ENCODE measurements around the gene LRBA. TPM values are rescaled to one million over a fixed set of nuclear protein-coding genes. Genes with fewer than 3 reads are reported as not detected.

The LRBA gene
- total RNA-seq, 1 experiment from 2014 or later, result 55.3 TPM

GRCh38 chr4:150381036-150381435 lies 634.0 kb downstream of the LRBA start:
- no peak overlapping the region for H3K9ac ChIP-seq (ENCODE audit: extremely low read depth, insufficient read length, low read length)
- no peak overlapping the region for H2BK20ac ChIP-seq (ENCODE audit: low read depth, low read length, poor library complexity, severe bottlenecking)
- H3K27ac ChIP-seq (ENCODE audit: insufficient read length, low read depth, low read length), result no peak overlapping the region
- H2BK120ac ChIP-seq (ENCODE audit: low read depth, low read length, poor library complexity, severe bottlenecking), result no peak overlapping the region
- H3K4me3 Mint-ChIP-seq, result no peak overlapping the region
- H3K14ac ChIP-seq (ENCODE audit: insufficient read depth, low read length), result no peak overlapping the region
- no peak for DNase-seq
- H2AK5ac ChIP-seq (ENCODE audit: insufficient read length, low read length), result no peak overlapping the region
- no peak overlapping the region for H3K56ac ChIP-seq (ENCODE audit: insufficient read length, low read depth, low read length)
- no peaks in the 10 kb centered on the region for H3K4me1 ChIP-seq (ENCODE audit: insufficient read depth, low read length)
- no peaks in the 10 kb centered on the region for H3K27me3 ChIP-seq (ENCODE audit: insufficient read depth, low read length)
- WGBS (ENCODE audit: extremely low coverage, insufficient read length, low lambda C conversion rate), result no CpG with 5 or more reads among the region's 2 CpGs
- H4K5ac ChIP-seq (ENCODE audit: insufficient read length, low read depth, low read length), result no peak overlapping the region
- H4K8ac ChIP-seq (replicated peaks; ENCODE audit: insufficient read length, low read depth, low read length), result no peak overlapping the region
- no peaks in the 10 kb centered on the region for H3K79me2 ChIP-seq (ENCODE audit: insufficient read depth, low read length)
- H2BK5ac ChIP-seq (ENCODE audit: insufficient read length, low read length), result no peak overlapping the region
- no peak overlapping the region for H3K4me2 ChIP-seq (ENCODE audit: insufficient read depth, insufficient read length, low read length)
- peaks cover 16 to 23% of the 10 kb centered on the region in 2 experiments for H3K4me1 Mint-ChIP-seq
- no peak overlapping the region for H3K4ac ChIP-seq (ENCODE audit: low read depth, low read length)
- no peaks in the 10 kb centered on the region for H3K9me3 ChIP-seq (ENCODE audit: control insufficient read depth, low read depth, low read length)
- H4K91ac ChIP-seq (ENCODE audit: insufficient read length, low read depth, low read length), result no peak overlapping the region
- H3K9me3 Mint-ChIP-seq, result no peaks in the 10 kb centered on the region
- H3K79me1 ChIP-seq (ENCODE audit: insufficient read depth, low read depth, low read length, poor library complexity, severe bottlenecking), result no peaks in the 10 kb centered on the region
- no peaks in the 10 kb centered on the region for H3K27me3 Mint-ChIP-seq (ENCODE audit: low read depth)
- no peaks in the 10 kb centered on the region for H4K20me1 ChIP-seq (ENCODE audit: control insufficient read depth, insufficient read depth, insufficient read length)
- no peaks in the 10 kb centered on the region for H3K36me3 Mint-ChIP-seq (ENCODE audit: insufficient read depth in 1 of 3, low read depth in 3 of 3)
- H3K27ac Mint-ChIP-seq, result no peak overlapping the region
- no peak overlapping the region for H2AFZ ChIP-seq (ENCODE audit: low read length)
- H2BK15ac ChIP-seq (ENCODE audit: low read depth, low read length), result no peak overlapping the region
- no peak overlapping the region for H3K18ac ChIP-seq (ENCODE audit: insufficient read length, low read depth, low read length)
- H3T11ph ChIP-seq (ENCODE audit: low read length), result no peak overlapping the region
- no peak overlapping the region for H3K23ac ChIP-seq (ENCODE audit: insufficient read length, low read depth, low read length)
- TF ChIP-seq CTCF (conservative IDR thresholded peaks at IDR 0.05), result no peak
- H2BK12ac ChIP-seq (ENCODE audit: insufficient read length, low read depth, low read length), result no peak overlapping the region
- no peaks in the 10 kb centered on the region for H3K23me2 ChIP-seq (ENCODE audit: insufficient read length, low read depth, low read length, poor library complexity, severe bottlenecking)
